Astrocyte of the spinal cord (primary cell): ENCODE measurements around the gene PDZRN4.

Source experiments
- DNase-seq: peaks from one replicate; pipeline ENCODE4 v3.0.0; 2011; ENCODE audit warnings: low read depth, low spot score
- H3K4me3 ChIP-seq: 2 replicates; pipeline ENCODE4 v1.5.1; 2011; ENCODE audit warnings: low read depth, mild to moderate bottlenecking, low read length, moderate library complexity
- in situ Hi-C: cut with HindIII; loops from 2 replicates; pipeline ENCODE4 v1.10.0; 2017; ENCODE audit warnings: low sequenced_read_pairs
- TF ChIP-seq, protein P1 (sequence below): IDR thresholded peaks from 2 replicates; pipeline ENCODE4 v1.5.1; 2012; ENCODE audit warnings: low read depth, mild to moderate bottlenecking, low read length, inconsistent platforms

PDZRN4 gene

DNA sequence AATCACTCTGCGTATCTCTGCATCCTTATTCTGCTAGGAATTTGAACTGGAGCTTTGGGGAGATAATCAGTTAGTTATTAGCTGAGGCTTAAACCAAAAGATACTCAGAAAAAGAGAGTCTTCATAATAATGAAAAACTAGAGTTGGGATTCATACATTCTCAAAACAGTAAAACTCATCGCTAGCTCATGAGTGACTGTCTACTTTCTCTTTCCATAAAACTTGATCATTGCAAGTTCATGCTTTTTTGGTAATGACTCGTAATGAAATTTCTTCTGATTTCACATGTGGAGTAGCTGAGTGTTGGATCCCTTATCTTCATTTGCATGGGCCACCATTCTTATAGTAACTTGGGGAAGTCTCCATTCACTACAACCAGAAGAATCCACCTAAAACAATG, 397.7 kb downstream of the PDZRN4 start:
- no peak overlapping the region for H3K4me3 ChIP-seq
- TF ChIP-seq, protein P1, sequence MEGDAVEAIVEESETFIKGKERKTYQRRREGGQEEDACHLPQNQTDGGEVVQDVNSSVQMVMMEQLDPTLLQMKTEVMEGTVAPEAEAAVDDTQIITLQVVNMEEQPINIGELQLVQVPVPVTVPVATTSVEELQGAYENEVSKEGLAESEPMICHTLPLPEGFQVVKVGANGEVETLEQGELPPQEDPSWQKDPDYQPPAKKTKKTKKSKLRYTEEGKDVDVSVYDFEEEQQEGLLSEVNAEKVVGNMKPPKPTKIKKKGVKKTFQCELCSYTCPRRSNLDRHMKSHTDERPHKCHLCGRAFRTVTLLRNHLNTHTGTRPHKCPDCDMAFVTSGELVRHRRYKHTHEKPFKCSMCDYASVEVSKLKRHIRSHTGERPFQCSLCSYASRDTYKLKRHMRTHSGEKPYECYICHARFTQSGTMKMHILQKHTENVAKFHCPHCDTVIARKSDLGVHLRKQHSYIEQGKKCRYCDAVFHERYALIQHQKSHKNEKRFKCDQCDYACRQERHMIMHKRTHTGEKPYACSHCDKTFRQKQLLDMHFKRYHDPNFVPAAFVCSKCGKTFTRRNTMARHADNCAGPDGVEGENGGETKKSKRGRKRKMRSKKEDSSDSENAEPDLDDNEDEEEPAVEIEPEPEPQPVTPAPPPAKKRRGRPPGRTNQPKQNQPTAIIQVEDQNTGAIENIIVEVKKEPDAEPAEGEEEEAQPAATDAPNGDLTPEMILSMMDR = no peak
- in situ Hi-C loops = no loop called here
- no peak for DNase-seq

DNA sequence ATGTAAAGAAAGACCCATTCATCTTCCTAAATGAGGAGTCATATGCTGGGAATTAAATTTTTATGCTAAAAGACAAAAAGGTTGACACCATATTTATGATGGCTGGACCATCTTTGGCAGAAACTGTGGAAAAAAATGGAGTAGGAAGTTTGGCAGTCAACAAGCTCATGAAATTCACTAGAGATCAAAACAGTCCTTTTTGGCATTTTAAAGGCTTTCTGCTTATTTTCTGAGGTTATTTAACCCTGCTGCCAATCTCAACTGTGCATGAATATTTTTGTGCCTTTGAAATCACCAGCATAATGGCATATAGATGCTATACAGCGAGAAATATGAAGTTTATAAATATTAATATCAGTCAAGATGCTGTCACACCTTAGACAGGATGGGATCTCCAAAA, 399.5 kb downstream of the PDZRN4 start:
- in situ Hi-C loops = no loop called here

DNA sequence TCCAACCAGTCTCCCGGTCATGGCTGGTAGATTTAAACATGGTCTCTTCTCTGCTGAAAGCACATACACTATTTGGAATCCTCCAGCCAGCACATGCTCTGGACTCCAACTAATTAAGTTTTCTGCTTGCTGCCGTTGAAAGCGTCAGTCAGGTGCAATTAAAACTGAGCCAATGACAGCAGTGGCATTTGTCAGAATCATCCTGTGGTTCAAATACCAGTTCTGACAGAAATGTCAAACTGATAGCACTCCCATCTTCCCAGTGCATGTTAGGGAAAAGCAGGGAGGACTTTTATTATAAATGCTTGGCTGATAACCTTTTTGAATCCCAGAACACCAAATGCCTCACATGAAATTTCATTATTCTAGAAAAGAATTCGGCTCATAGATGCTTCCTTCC, 401.8 kb downstream of the PDZRN4 start:
- in situ Hi-C loops = no loop called here
- H3K4me3 ChIP-seq = no peak overlapping the region
- no peak for DNase-seq
- TF ChIP-seq, protein P1 = no peak

More for the DNA sequence above, 399.5 kb downstream of the PDZRN4 start:
- H3K4me3 ChIP-seq = no peak overlapping the region
- DNase-seq = no peak
- TF ChIP-seq, protein P1 = no peak

DNA sequence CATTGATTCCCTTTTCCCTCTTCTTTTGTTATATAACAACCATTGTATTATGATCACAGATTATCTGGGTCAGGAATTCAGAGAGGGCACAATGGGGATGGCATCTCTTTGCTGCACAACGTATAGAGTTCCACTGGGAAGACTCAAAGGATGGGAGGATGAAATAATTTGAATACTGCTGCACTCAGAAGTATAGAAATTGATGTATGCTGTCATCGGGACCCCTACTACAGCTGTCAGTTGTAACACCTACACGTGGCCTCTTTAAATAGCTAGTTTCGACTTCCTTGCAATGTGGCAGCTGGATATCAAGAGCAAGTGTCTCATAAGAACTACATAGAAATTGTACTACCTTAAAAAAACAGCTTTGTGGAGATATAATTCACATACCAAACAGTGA, 408.1 kb downstream of the PDZRN4 start:
- DNase-seq = no peak
- TF ChIP-seq, protein P1 = no peak
- in situ Hi-C loops = no loop called here

DNA sequence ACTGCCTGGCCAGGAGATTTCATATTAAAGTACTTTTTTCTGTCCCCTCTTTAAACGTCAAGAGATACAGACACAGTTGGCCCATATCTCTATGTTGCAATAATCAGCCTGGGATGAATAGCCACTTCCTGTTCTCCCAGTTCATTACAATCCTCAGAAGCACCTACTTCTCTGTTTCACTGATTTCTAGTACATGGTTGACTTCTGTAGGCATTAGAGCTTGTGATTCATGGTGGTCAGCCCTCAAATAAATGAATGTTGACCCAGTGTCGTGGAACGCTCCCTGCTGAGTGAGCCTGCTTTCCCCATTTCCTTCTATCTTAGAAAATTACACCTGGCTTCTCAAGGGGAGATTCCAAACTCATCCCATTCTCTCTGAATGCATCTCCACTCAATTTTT, 416.7 kb downstream of the PDZRN4 start:
- TF ChIP-seq, protein P1 = no peak
- DNase-seq = peak; percentile 4
- H3K4me3 ChIP-seq = no peak overlapping the region
- in situ Hi-C loops = no loop called here

More for the DNA sequence above, 408.1 kb downstream of the PDZRN4 start:
- no peak overlapping the region for H3K4me3 ChIP-seq

DNA sequence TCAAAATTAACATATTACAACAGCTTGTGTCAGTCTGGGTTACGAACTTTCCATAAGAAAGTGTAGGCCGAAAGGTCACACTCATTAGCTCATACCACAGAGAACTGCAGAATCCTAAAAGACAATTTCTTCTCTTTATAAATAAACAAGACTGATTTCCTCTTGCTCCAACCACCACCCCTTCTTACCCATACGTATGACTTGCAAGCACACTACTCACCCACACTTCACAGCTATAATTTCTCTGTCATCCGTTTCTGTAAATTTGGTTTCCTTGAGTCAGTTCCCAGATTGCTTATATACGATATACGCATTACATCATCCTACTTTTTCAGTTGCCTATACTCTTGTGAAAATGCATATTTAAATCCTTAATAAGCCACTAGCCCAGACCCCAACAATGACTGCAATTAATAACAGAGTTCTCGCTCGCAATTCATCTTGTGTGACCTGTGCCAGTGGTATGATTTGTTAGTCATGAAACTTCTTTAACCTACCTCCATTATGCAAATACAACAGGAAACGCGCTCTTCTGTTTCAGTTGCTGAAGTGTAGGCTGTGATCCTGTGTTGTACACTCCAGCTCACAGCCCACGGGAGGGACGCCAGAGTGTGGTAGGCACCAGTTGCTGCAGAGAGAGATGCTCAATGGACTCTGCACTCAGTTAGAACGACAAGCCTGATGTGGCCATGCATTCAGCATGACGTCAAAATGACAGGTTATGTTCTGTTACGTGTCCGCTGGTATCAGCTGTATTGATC, 417.6 kb downstream of the PDZRN4 start:
- DNase-seq = peak; percentile 1
- in situ Hi-C loops = no loop called here
- TF ChIP-seq, protein P1 = no peak
- H3K4me3 ChIP-seq = no peak overlapping the region
